Lower lobe of right lung (tissue), 2 donors: ENCODE measurements around the gene CLDN7. TPM values are rescaled to one million over a fixed set of nuclear protein-coding genes. Genes with fewer than 3 reads are reported as not detected.

Experiments
- ATAC-seq, 2 donors: fragments of 200-7000 bp; cut with Tn5 transposase; one replicate each; pipeline ENCODE4 v1.9.1; 2020 to 2022; ENCODE audit warnings: mild to moderate bottlenecking in 2 of 2, moderate library complexity in 2 of 2
- DNase-seq: peaks from one replicate; pipeline ENCODE4 v3.0.0-alpha.2; 2020
- H3K27ac ChIP-seq: fragments of 200-600 bp; one replicate; pipeline ENCODE4 v1.8.0; 2022
- H3K27me3 ChIP-seq: fragments of 200-600 bp; one replicate; pipeline ENCODE4 v1.8.0; 2022; ENCODE audit warnings: low read depth
- H3K36me3 ChIP-seq: fragments of 200-600 bp; one replicate; pipeline ENCODE4 v1.8.0; 2022; ENCODE audit warnings: mild to moderate bottlenecking
- H3K4me1 ChIP-seq: fragments of 200-600 bp; one replicate; pipeline ENCODE4 v1.8.0; 2022
- H3K4me3 ChIP-seq: fragments of 200-600 bp; one replicate; pipeline ENCODE4 v1.8.0; 2022; ENCODE audit warnings: mild to moderate bottlenecking
- H3K9me3 ChIP-seq: fragments of 200-600 bp; one replicate; pipeline ENCODE4 v1.8.0; 2022
- CTCF ChIP-seq: fragments of 200-600 bp; IDR thresholded peaks from one replicate; pipeline ENCODE4 v1.8.0; 2022; ENCODE audit warnings: antibody characterized with exemption, mild to moderate bottlenecking
- intact Hi-C: fragments of 100-400 bp; cut with DNase I; formaldehyde crosslinking; loops from one replicate; pipeline ENCODE4 v1.11.0; 2022
- total RNA-seq: library from RNA; stranded (reverse); fragmentation: NEBNext Ultra II Directional; extraction: Animal tissue kit (Norgen Biotek cat#: 25700); gene quantifications from one replicate; pipeline ENCODE4 v1.2.1, GENCODE V29; 2021
- donor health status: DM: no; HTN: yes; CAD: no; lungs with severe emphysema.

Gene CLDN7
- total RNA-seq, 1 donor from 2014 or later = 98.7 TPM

- Histone ChIP-seq H3K4me1 (peaks cover 27% of the 10 kb centered on the region), H3K9me3 (no peaks in the 10 kb centered on the region), H3K27me3 (peaks cover 12% of the 10 kb centered on the region), H3K4me3 (peak overlapping the region; percentile 52), H3K36me3 (no peaks in the 10 kb centered on the region), H3K27ac (peak overlapping the region; percentile 70)
- ATAC-seq = peak; percentile 88 to 93
- intact Hi-C loops = no loop called here
- peak; percentile 96 for TF ChIP-seq CTCF
- peak; percentile 86 for DNase-seq
Measured at GRCh38 chr17:7280519-7281073, 18.3 kb upstream of the CLDN7 start.

- Histone ChIP-seq H3K4me1 (peaks cover 27% of the 10 kb centered on the region), H3K4me3 (no peak overlapping the region), H3K9me3 (no peaks in the 10 kb centered on the region), H3K27me3 (peaks cover 12% of the 10 kb centered on the region), H3K27ac (no peak overlapping the region), H3K36me3 (no peaks in the 10 kb centered on the region)
- ATAC-seq (no peak), DNase-seq (no peak)
- intact Hi-C loops = no loop called here
- TF ChIP-seq CTCF = no peak
Measured at GRCh38 chr17:7279448-7279847, 17.2 kb upstream of the CLDN7 start.

GRCh38 chr17:7266784-7267183 lies 4.5 kb upstream of the CLDN7 start:
- H3K36me3 ChIP-seq = no peaks in the 10 kb centered on the region
- ATAC-seq = no peak
- intact Hi-C loops = no loop called here
- DNase-seq = no peak
- TF ChIP-seq CTCF = no peak
- peaks cover 22% of the 10 kb centered on the region for H3K4me1 ChIP-seq
- H3K9me3 ChIP-seq = no peaks in the 10 kb centered on the region
- H3K4me3 ChIP-seq = no peak overlapping the region
- H3K27ac ChIP-seq = no peak overlapping the region
- H3K27me3 ChIP-seq = peaks cover 13% of the 10 kb centered on the region

- peaks cover 48% of the 10 kb centered on the region for H3K4me1 ChIP-seq
- peak overlapping the region; percentile 88 for H3K27ac ChIP-seq
- no peak for TF ChIP-seq CTCF
- DNase-seq (no peak), ATAC-seq (no peak)
- peaks cover 5% of the 10 kb centered on the region for H3K36me3 ChIP-seq
- H3K27me3 ChIP-seq = peaks cover 21% of the 10 kb centered on the region
- H3K4me3 ChIP-seq = peak overlapping the region; percentile 67
- intact Hi-C loops = no loop called here
- no peaks in the 10 kb centered on the region for H3K9me3 ChIP-seq
Measured at GRCh38 chr17:7263801-7264078, 1.5 kb upstream of the CLDN7 start.

GRCh38 chr17:7262935-7263800 lies 890 bp upstream of the CLDN7 start:
- Histone ChIP-seq H3K4me1 (peaks cover 52% of the 10 kb centered on the region), H3K27ac (peak overlapping the region; percentile 88), H3K36me3 (peaks cover 10% of the 10 kb centered on the region), H3K27me3 (peaks cover 21% of the 10 kb centered on the region), H3K4me3 (peak overlapping the region; percentile 67), H3K9me3 (no peaks in the 10 kb centered on the region)
- no peak for TF ChIP-seq CTCF
- ATAC-seq (peak; percentile 53 to 59), DNase-seq (peak; percentile 82)
- intact Hi-C loops = no loop called here
